Spleen (tissue), 7 donors: Measurements from ENCODE around the gene FIBP.
A peak's percentile ranks its signal among the peaks of the same experiment; 100 is the strongest.

ENCODE experiments used
- POLR2AphosphoS5 ChIP-seq, 3 donors: sonication (generic); formaldehyde crosslinking; IDR thresholded peaks; one replicate each; pipeline ENCODE4 v1.5.1; 2017; ENCODE audit warnings: antibody characterized with exemption in 3 of 3
- TF ChIP-seq, protein P1 (sequence below), 11 experiments: fragments of 200-600 bp in 7 of 11; fragments of 450-650 bp in 4 of 11; sonication (generic) in 4 of 11; IDR thresholded peaks in 8 of 11; conservative IDR thresholded peaks in 3 of 11; 1 replicate in 7 of 11; 2 replicates in 4 of 11; pipeline versions ENCODE4 v1.4.0 to v1.8.0; 2016 to 2021; ENCODE audit warnings: antibody characterized with exemption in 11 of 11, inconsistent platforms in 4 of 11, mild to moderate bottlenecking in 1 of 11
- donor health status: DM: no; HTN: no; CAD: no; lungs with moderate emphysema.
- donor health status: DM: no; HTN: no; CAD: no.
- donor health status: DM: no; HTN: no; CAD: no.

DNA sequence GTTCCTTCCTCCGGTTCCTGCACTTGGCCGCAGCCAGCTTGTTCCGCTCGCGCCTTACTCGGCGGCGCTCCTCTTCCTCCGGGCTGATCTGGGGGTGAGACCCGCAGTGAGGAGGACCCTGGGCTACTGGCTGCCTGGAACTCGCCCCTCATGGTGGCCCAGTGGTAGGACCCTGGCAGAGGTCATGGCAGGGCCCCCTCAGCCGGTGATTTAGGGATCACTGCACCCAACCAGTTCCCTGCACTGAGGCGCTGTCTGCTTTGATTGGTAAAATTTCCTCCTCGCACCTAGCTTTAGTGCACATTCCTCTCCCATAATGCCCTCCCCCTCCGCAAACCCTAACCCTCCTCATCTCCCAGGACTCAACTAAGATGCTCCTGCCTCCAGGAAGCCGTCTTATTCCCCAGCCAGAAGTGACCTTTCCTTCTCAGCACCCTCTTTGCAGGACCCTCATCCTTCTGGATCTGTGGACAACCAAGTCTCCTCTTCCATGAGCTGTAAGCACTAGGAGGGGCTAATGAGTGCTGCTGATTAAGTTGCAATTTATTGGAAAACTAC, 5.8 kb upstream of the FIBP start:
- TF ChIP-seq POLR2AphosphoS5 (IDR thresholded peaks at IDR 0.05), result peak; percentile 82 to 87 (median 86)
- TF ChIP-seq, protein P1, sequence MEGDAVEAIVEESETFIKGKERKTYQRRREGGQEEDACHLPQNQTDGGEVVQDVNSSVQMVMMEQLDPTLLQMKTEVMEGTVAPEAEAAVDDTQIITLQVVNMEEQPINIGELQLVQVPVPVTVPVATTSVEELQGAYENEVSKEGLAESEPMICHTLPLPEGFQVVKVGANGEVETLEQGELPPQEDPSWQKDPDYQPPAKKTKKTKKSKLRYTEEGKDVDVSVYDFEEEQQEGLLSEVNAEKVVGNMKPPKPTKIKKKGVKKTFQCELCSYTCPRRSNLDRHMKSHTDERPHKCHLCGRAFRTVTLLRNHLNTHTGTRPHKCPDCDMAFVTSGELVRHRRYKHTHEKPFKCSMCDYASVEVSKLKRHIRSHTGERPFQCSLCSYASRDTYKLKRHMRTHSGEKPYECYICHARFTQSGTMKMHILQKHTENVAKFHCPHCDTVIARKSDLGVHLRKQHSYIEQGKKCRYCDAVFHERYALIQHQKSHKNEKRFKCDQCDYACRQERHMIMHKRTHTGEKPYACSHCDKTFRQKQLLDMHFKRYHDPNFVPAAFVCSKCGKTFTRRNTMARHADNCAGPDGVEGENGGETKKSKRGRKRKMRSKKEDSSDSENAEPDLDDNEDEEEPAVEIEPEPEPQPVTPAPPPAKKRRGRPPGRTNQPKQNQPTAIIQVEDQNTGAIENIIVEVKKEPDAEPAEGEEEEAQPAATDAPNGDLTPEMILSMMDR (IDR thresholded peaks at IDR 0.05 in 8 of 11, conservative IDR thresholded peaks at IDR 0.05 in 3 of 11), result no peak
